Mononuclear cell (primary cell): ENCODE measurements around the gene PCDHAC1. TPM values are rescaled to one million over a fixed set of nuclear protein-coding genes. Genes with fewer than 3 reads are reported as not detected.
"Not testable (repeated sequence)": the region's sequence is repeated elsewhere in the genome, so short reads cannot be mapped to it uniquely, and the experiment has no call there.

Experiments
- H3K27me3 ChIP-seq: 2 replicates; pipeline ENCODE4 v1.6.0; 2011; ENCODE audit warnings: low read length, control low read depth; ENCODE audit not compliant: insufficient read depth
- H3K4me1 ChIP-seq: 2 replicates; pipeline ENCODE4 v1.5.1; 2011; ENCODE audit warnings: mild to moderate bottlenecking, low read length, control low read depth; ENCODE audit not compliant: insufficient read depth
- H3K4me3 ChIP-seq: 2 replicates; pipeline ENCODE4 v1.5.1; 2011; ENCODE audit warnings: mild to moderate bottlenecking, low read length, moderate library complexity
- H3K9me3 ChIP-seq: 2 replicates; pipeline ENCODE4 v1.5.1; 2011; ENCODE audit warnings: low read depth, mild to moderate bottlenecking, control low read depth, low read length
- total RNA-seq: library from RNA; depleted of rRNA; stranded (reverse); fragments of >200 nt; gene quantifications from one replicate; pipeline ENCODE4 v1.2.3, GENCODE V29; 2012

PCDHAC1 gene, protein sequence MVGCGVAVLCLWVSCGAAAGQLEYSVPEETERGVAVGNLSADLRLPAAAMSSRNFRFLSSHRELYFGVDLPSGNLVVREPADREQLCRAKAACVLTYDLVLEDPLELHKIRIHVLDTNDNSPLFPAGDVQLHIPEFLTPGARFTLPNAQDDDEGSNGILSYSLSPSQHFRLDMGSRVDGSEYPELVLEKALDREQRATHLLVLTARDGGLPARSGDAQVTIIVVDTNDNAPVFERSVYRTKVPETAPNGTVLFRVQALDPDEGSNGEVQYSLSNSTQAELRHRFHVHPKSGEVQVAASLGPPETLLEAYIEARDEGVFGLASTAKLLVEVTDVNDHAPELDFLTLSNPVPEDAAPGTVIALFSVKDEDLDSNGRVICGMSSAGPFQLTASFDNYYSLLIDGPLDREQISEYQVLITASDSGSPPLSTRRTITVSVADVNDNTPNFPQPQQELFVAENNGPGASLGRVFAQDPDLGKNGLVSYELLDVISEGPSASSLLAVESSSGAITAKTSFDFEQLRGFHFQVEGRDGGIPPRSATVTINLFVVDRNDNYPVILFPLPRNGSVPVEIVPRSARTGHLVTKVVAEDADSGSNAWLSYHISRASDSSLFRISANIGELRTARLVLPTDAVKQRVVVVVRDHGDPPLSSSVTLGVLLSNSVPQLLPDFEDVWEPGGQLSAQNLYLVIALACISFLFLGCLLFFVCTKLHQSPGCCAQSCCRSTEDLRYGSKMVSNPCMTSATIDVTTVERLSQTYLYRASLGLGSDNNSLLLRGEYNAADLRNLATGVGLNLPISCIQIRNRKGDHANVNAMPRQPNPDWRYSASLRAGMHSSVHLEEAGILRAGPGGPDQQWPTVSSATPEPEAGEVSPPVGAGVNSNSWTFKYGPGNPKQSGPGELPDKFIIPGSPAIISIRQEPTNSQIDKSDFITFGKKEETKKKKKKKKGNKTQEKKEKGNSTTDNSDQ
- total RNA-seq = not detected

- Histone ChIP-seq H3K4me3 (no peak within 1 kb of the TSS), H3K9me3 (no peaks in the 10 kb centered on the region)
Observed at GRCh38 chr5:140925806-140926442, at the start of gene PCDHAC1. TSS of gene PCDHAC1 (plus strand) at chr5:140926299. CDS start at chr5:140926893, 594 bp downstream.

DNA sequence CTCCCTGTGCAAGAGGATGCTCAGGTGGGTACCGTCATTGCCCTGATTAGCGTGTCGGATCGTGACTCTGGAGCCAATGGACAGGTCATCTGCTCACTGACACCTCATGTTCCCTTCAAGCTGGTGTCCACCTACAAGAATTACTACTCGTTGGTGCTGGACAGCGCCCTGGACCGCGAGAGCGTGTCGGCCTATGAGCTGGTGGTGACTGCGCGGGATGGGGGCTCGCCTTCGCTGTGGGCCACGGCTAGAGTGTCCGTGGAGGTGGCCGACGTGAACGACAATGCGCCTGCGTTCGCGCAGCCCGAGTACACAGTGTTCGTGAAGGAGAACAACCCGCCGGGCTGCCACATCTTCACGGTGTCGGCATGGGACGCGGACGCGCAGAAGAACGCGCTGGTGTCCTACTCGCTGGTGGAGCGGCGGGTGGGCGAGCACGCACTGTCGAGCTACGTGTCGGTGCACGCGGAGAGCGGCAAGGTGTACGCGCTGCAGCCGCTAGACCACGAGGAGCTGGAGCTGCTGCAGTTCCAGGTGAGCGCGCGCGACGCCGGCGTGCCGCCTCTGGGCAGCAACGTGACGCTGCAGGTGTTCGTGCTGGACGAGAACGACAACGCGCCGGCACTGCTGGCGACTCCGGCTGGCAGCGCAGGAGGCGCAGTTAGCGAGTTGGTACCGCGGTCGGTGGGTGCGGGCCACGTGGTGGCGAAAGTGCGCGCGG is 49.4 kb upstream of the PCDHAC1 start:
- H3K27me3 ChIP-seq = peaks cover 50% of the 10 kb centered on the region
- not testable (repeated sequence) for H3K4me3 ChIP-seq, H3K4me1 ChIP-seq, H3K9me3 ChIP-seq

More at GRCh38 chr5:140925806-140926442, at the start of gene PCDHAC1:
- Histone ChIP-seq H3K27me3 (peaks cover 54% of the 10 kb centered on the region), H3K4me1 (no peaks in the 10 kb centered on the region)

DNA sequence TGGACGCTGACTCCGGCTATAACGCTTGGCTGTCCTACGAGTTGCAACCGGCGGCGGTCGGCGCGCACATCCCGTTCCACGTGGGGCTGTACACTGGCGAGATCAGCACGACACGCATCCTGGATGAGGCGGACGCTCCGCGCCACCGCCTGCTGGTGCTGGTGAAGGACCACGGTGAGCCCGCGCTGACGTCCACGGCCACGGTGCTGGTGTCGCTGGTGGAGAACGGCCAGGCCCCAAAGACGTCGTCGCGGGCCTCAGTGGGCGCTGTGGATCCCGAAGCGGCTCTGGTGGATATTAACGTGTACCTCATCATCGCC is 48.9 kb upstream of the PCDHAC1 start:
- H3K4me1 ChIP-seq = no peaks in the 10 kb centered on the region
- peaks cover 55% of the 10 kb centered on the region for H3K27me3 ChIP-seq
- H3K9me3 ChIP-seq = peaks cover 6% of the 10 kb centered on the region
- H3K4me3 ChIP-seq = no peak overlapping the region

DNA sequence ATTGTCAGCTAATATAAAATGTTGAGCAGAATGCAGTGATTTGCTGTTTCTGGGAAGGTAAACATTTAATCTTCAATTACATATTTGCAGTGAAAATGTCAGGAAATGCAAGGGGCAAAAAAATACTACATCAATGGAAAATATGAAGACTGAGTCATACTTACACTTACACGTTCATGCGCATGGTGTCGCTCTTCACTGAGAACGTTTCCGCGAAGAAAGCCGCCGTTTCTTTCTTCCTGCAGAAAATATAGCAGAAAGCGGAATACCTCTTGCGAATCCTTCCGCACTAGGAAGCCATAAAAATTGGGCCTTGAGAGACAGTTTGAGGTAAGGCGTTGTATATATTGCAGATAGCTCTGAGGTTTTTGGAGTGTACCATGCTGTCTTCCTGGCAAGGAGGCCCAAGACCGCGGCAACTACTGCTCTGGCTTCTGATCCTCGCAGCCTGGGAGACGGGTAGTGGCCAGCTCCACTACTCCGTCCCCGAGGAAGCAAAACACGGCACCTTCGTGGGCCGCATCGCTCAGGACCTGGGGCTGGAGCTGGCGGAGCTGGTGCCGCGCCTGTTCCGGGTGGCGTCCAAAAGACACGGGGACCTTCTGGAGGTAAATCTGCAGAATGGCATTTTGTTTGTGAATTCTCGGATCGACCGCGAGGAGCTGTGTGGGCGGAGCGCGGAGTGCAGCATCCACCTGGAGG is 44.1 kb upstream of the PCDHAC1 start, which contains the start of gene PCDHA13:
TSS of gene PCDHA13 (plus strand) at position 236 of the 702 bp plus-strand sequence. CDS start at position 381, 145 bp downstream.
- Histone ChIP-seq H3K9me3 (peaks cover 7% of the 10 kb centered on the region), H3K4me1 (no peaks in the 10 kb centered on the region), H3K27me3 (peaks cover 37% of the 10 kb centered on the region), H3K4me3 (no peak within 1 kb of the TSS)

DNA sequence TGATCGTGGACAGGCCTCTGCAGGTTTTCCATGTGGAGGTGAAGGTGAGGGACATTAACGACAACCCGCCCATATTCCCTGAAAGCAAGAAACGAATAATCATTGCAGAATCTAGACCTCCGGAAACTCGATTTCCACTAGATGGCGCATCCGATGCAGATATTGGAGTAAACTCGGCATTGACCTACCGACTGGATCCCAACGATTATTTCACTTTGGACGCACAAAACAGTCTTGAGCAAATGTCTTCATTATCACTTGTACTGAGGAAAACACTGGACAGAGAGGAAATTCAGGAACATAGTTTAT is 43.6 kb upstream of the PCDHAC1 start:
- Histone ChIP-seq H3K27me3 (peaks cover 37% of the 10 kb centered on the region), H3K9me3 (peaks cover 7% of the 10 kb centered on the region), H3K4me3 (no peak overlapping the region), H3K4me1 (no peaks in the 10 kb centered on the region)

GRCh38 chr5:140883373-140883772 is 42.7 kb upstream of the PCDHAC1 start:
- H3K4me3 ChIP-seq = no peak overlapping the region
- H3K4me1 ChIP-seq = no peaks in the 10 kb centered on the region
- H3K27me3 ChIP-seq = peaks cover 36% of the 10 kb centered on the region
- H3K9me3 ChIP-seq = peaks cover 7% of the 10 kb centered on the region

DNA sequence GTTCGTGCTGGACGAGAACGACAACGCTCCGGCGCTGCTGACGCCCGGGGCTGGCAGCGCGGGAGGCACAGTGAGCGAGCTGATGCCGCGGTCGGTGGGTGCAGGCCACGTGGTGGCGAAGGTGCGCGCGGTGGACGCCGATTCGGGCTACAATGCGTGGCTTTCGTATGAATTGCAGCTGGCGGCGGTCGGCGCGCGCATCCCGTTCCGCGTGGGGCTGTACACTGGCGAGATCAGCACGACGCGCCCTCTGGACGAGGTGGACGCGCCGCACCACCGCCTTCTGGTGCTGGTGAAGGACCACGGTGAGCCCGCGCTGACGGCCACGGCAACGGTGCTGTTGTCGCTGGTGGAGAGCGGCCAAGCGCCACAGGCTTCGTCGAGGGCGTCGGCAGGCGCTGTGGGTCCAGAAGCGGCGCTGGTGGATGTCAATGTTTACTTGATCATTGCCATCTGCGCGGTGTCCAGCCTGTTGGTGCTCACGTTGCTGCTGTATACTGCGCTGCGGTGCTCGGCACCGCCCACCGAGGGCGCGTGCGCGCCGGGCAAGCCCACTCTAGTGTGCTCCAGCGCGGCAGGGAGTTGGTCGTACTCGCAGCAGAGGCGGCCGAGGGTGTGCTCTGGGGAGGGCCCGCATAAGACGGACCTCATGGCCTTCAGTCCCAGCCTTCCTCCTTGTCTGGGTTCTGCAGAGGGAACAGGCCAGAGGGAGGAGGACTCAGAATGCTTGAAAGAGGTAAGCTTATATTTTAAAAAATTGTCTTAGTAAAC is 42.0 kb upstream of the PCDHAC1 start:
- Histone ChIP-seq H3K27me3 (peaks cover 29% of the 10 kb centered on the region), H3K4me3 (no peak overlapping the region), H3K9me3 (peaks cover 7% of the 10 kb centered on the region), H3K4me1 (no peaks in the 10 kb centered on the region)

DNA sequence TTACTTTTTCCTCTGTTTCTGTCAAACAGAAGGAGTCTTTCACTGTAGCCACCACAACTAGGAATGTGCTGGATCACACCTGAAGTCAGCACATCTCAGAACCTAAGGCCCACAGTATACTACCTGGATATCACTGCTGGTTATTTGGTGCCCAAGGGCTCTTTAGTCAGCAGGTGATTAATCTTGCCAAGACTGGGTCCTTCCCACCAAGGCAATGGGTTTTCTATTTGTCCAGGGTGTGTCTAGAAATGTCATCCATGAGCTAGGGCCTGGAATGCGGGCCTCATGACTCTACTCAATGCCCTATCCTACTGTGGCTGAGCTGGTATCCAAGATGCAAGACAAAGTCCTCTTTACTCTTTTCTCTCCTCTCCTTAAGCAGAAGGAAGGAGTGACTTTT is 9.8 kb upstream of the PCDHAC1 start:
- Histone ChIP-seq H3K27me3 (no peaks in the 10 kb centered on the region), H3K4me3 (no peak overlapping the region), H3K9me3 (no peaks in the 10 kb centered on the region), H3K4me1 (no peaks in the 10 kb centered on the region)

DNA sequence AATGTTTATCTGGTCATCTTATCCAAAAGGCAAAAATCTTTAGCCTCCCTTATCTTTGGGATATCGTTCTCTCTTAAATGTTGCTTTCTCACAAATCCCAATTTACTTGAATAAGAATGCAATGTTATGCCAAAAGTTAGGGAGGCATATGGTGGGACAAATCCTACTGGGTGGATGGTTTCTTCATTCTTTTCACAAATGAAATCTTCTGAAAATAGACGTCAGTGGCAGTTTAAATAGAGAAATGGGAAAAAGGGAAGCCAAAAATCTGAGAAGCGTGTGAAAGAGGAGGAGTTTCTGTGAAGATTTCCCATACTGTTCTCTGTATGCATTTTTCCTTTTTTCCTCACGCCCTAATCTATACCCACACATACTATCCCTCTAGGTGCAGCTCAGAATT is 2.5 kb upstream of the PCDHAC1 start:
- no peaks in the 10 kb centered on the region for H3K4me1 ChIP-seq
- peaks cover 39% of the 10 kb centered on the region for H3K27me3 ChIP-seq
- H3K4me3 ChIP-seq = no peak overlapping the region
- H3K9me3 ChIP-seq = no peaks in the 10 kb centered on the region

DNA sequence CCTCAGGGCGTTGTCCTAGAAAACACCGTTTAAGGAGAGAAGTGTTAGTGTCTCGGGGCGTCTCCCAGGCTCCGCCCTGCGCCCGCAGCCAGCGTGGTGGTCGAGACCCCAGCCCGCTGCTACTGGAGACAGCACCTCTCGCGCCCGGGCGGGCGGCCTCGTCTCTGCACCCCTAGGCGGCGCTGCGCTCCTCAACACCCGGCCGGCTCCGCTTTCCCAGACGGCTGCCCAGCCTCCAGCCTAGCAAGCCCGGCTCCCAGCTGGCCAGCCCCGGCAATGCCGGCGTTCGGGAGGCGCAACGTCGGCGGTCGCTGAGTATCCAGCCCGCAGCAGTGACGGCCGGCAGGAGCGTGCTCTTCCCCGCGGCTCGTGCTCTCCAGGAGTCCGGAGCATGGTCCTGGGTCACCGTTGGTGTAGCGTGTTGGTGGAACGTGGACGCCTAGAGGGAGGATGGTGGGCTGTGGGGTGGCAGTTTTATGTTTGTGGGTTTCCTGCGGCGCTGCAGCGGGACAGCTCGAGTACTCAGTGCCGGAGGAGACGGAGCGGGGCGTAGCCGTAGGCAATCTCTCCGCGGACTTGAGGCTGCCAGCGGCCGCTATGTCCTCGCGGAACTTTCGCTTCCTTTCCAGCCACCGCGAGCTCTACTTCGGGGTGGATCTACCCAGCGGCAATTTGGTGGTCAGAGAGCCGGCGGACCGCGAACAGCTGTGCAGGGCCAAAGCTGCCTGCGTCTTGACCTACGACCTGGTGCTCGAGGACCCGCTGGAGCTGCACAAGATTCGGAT is 536 bp downstream of the PCDHAC1 start:
- H3K27me3 ChIP-seq = peaks cover 54% of the 10 kb centered on the region
- no peak overlapping the region for H3K4me3 ChIP-seq
- no peaks in the 10 kb centered on the region for H3K4me1 ChIP-seq
- H3K9me3 ChIP-seq = no peaks in the 10 kb centered on the region

DNA sequence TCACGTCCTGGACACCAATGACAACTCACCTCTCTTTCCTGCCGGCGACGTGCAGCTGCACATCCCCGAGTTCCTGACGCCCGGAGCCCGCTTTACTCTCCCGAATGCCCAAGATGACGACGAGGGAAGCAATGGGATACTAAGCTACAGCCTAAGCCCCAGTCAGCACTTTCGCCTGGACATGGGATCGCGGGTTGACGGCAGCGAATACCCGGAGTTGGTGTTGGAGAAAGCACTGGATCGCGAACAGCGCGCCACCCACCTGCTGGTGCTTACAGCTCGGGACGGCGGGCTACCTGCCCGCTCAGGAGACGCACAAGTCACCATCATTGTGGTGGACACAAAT is 1.1 kb downstream of the PCDHAC1 start:
- peaks cover 54% of the 10 kb centered on the region for H3K27me3 ChIP-seq
- H3K4me3 ChIP-seq = no peak overlapping the region
- no peaks in the 10 kb centered on the region for H3K9me3 ChIP-seq
- no peaks in the 10 kb centered on the region for H3K4me1 ChIP-seq

GRCh38 chr5:140934964-140935606 is 9.0 kb downstream of the PCDHAC1 start:
- Histone ChIP-seq H3K4me3 (no peak overlapping the region), H3K9me3 (no peaks in the 10 kb centered on the region), H3K27me3 (peaks cover 3% of the 10 kb centered on the region), H3K4me1 (no peaks in the 10 kb centered on the region)

DNA sequence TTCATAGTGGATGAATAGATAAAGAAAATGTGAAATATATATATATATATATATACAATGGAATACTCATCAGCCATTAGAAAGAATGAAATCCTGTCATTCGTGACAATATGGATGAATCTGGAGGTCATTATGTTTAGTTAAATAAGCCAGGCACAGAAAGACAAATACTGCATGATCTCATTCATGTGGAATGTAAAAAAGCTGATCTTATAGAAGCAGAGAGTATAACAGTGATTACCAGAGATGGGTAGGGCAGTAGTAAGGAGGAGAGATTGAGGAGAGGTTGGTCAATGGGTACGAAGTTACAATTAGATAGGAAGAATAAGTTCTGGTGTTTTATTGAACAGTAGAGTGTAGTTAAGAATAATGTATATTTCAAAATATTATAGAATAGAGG is 20.5 kb downstream of the PCDHAC1 start:
- Histone ChIP-seq H3K4me1 (no peaks in the 10 kb centered on the region), H3K27me3 (no peaks in the 10 kb centered on the region), H3K4me3 (no peak overlapping the region), H3K9me3 (peaks cover 6% of the 10 kb centered on the region)
